HG02588 (cell line): ENCODE results near the gene MYO1D.
"Not testable (repeated sequence)": the region's sequence is repeated elsewhere in the genome, so short reads cannot be mapped to it uniquely, and the experiment has no call there.

Source experiments
- ATAC-seq: cut with Tn5 transposase; IDR thresholded peaks from one replicate; pipeline ENCODE4 v1.9.1; 2021; ENCODE audit warnings: mild to moderate bottlenecking, moderate library complexity; ENCODE audit not compliant: unreplicated experiment

MYO1D gene

DNA sequence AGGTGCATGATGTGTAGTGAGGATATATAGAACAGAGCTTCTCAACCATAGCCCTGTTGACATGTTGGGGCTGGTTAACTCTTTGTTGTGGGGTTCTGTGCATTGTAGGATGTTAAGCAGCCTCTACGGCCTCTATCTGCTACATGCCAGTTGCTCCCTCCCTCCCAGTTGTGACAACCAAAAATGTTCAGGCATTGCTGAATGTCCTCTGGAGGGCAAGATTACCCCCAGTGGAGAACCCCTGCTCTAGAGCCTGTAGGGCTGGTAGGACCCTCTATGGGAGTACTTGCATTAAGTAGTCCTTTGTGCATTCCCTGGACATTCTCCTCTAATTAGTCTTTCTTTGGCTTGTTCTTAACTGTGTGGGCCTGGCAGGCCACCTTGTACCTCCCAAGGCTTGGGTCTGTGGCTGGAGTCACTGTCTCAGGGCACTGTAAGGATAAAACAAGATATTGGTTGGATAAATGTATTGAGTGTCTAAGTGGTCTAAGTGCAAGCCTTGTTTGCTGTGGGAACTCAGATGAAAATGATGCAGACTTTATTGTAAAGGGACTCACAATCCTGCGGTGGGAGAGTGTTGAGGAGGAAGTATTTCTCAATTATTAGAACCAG, 19.8 kb upstream of the MYO1D start:
- no peak for ATAC-seq

DNA sequence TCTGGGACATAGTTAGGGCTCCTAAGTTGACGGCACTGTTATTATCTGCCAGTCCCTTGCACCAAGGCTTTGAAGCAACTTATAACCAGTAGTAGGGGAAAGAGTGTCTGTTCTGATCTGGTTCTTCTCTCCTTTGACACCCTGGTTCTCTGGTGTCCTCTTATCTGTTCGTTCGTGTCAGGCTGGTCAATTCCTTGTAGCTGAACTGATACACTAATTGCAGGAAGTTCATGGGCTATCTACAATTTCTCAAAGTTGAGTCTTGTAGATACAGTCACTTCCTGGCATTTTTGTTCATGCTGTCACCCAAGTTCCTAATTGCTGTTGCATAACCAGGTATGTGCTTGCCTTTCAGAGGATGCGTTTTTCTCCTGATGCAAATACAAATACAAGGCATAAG, 17.3 kb upstream of the MYO1D start:
- no peak for ATAC-seq

DNA sequence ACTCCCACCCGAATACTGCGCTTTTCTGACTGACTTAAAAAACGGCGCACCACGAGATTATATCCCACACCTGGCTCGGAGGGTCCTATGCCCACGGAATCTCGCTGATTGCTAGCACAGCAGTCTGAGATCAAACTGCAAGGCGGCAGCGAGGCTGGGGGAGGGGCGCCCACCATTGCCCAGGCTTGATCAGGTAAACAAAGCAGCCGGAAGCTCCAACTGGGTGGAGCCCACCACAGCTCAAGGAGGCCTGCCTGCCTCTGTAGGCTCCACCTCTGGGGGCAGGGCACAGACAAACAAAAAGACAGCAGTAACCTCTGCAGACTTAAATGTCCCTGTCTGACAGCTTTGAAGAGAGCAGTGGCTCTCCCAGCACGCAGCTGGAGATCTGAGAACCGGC, 10.5 kb upstream of the MYO1D start:
- not testable (repeated sequence) for ATAC-seq

DNA sequence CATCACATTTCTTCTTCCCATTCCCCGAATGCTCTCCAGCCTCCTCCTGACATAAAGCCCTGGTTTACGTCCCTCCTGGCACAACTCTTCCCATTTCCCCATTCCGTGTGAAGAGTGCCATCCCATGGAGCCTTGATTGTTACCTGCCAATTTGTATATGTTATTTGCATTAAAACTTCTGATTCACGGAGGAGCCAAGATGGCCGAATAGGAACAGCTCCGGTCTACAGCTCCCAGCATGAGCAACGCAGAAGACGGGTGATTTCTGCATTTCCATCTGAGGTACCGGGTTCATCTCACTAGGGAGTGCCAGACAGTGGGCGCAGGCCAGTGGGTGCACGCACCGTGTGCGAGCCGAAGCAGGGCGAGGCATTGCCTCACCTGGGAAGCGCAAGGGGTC, 10.0 kb upstream of the MYO1D start:
- ATAC-seq: not testable (repeated sequence)

DNA sequence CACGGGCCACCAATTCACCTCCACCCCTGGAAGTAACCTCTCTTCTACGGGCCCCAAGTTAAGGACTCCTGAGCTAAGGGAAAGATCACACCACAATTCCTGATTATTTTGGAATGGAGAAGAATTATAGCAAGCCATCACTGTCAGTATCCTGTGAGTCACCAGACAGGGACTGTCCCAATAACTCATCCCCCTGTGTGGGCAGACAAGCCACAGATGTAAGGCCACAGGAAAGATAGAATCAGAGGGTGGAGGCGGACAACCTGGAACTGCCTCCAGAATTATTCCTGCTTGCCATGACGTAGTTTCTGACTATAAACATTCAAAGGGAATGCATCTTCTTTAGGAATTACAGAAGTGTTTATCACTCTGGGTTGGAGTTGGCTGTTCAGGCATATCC, 5.8 kb upstream of the MYO1D start:
- ATAC-seq: no peak

DNA sequence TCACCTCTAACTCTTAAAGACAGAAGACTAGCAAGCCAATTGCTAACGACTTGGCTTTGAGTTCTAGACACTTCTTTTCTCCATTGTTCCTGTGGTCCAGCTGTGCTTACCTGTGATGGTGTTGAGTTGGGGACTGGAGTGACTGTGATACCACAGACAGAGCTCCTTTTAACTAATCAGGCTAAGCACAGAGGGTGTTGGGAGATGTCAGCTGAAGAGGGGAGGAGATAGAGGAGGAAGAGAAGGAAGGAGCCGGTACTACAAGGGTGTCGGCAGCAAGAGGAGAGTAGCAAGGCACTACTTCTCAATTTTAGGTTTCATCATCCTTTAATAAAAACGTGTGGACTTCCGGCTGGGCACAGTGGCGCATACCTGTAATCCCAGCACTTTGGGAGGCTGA, 5.1 kb upstream of the MYO1D start:
- no peak for ATAC-seq

DNA sequence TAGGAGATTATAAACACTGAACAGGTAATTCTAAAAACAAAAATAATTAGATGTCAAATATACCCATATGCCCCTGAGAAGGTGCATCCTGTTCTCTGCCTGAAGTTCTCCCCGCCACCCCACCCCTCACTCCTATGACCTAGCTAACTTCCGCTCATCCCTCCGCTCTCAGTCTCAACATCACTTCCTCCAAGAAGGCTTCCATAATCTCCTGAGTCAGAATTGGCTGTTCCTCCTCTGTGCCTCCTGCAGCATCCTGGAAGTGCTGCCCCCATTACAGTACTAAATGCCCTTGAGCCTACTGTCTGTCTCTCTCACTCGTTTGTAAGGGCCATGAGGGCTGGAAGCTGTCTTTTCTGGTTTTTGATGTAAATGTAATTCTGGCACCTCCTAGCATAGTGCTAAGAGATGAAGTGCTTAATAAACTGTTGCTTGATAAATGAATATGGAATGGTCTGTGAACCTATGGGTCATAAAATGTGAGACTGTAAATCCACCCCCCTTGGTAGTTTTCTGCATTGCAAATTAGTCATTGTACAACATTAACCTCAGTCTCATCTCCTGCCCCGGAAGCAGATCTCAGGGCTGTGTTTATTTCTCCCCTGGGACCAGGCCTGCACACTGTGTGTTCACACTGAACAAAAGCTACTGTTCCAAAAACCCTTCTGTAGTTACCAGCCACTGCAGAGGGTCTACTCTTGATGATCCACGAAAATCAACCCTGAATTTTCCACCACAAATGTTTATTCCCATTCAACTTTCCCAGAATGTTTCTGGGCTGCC, 3.9 kb upstream of the MYO1D start:
- no peak for ATAC-seq

DNA sequence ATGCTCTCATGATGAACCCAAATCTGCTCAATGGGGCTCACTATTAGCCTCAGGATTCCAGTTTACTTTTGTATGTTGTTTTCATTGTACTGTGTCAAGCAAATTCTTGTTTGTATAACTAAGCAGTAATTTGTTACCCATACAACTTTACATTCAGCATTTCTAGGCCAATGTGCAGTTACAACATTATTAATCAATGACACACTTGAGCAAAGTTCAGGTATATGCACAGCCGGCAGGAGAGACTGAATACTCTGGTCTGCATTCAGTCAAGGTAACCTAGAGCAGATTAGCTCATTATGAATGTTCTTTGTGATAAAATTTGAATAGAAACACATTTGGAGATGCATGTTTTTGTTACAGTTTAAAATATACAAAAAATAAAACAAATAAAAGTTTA, 2.2 kb upstream of the MYO1D start:
- ATAC-seq: no peak

DNA sequence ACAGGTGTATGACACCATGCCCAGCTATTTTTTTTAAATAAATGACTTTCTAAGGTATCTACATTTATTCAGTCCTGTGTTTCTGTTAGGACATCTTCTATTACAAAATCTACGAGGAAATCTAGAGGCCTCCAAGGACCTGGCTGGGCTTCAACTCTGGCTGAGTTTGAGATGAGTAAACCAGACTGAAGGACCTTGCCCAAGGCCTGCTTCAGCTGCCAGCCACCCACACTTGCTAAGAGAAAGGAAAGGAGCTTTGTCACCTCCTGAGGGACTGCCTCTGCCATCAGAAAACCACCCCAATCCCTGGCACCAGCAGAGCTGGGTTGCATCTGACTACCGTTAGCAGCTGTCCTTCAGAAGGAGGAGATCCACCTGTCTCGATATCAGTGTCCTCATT, 1.3 kb upstream of the MYO1D start:
- ATAC-seq: no peak

DNA sequence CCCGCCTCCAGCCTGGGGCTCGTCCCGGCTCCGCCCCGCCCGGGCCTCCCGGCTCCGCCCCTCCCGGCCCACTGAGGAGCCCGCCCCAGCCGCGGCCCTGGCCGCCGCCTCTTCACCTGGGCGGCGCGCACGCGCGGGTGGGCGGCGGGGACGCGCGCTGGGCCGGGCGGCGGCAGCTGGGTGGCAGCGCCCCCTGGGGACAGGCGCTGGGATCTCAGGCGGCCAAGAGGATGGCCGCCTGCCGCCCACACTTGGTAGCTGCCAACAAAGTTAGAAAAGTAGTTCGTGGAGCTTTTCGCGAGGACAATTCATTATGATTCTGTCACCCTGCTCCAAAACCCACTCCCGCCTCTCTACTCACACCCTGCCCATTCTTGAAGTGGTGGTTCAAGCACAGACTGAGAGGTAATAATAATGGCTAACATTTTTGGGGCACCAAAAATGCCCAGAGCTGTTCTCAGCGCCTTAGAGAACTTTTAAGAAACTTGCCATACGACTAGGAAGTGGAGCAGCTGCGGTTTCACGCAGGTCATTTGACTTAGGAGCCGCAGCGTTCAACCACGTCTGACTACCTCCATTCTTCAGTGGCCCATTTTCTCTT, 340 bp upstream of the MYO1D start:
- peak; percentile 83 for ATAC-seq

DNA sequence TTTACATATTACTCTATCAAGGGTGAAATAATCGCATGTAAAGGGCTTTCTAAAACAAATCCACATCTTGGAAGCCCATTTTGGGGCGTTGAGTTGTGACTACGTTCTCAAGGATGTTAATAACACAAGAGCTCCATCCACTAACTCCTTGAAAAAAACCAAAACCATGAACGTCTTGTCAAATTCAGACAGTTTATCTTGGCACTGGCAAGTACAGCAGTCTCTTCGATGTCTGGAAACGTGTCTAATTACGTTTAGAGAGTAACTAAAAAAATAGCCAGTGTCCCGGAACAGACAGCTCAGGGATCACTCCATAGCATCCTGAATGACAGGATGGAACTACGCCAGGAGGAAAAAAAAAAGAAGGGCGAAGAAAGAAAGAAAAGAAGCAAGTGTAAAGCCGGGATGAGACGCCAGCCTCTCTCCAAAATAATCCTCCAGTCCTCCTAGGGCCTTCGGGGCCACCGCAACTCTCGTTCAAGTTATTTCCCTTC, 954 bp downstream of the MYO1D start:
- ATAC-seq: no peak

DNA sequence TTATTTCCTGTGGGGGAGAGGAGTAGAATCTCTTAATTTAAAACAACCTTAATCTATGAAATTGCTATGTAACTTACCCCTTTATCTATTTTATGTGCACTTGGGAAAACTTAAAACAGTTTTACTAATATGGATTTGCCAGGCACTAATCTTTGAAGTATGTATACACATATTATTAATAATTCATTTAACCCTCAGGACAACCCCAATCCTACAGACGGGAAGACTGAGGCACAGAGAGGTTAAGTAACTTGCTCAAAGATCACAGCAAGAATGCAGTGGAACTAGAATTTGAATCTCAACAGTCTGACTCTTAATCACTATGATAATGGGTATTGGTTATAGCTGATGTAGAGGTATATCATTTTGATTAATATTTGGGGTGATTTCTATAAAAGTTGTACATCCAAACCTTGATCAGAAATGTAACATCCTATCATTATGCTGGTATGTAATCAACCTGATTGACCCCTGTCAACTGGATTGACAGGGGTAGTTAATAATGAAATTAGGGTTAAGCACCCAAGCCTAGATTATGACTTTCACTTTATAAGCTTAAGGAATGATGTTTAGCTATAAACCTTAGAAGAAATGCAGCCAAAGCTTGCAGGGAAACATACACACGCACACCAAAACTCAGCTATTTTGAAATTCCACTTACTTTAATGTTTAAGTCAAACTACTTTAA, 1.6 kb downstream of the MYO1D start:
- no peak for ATAC-seq

DNA sequence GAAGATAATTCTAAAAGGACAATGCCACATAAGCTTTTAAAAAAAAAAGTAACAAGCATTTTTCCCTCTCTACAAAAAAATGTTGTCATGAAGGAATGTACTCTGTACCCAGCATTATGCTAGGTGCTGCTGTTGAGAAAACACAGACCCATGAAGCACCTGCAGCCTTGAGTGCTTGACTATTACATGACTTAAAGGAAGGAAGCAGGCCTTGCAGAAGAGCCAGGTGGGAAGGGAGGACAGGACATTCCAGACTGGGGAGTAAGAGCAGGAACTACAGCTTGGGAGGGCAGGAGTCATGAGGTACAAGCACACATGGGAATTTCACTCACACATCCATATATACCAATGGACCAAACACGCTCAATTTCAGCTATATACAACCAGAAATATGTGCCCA, 3.8 kb downstream of the MYO1D start:
- ATAC-seq: no peak

DNA sequence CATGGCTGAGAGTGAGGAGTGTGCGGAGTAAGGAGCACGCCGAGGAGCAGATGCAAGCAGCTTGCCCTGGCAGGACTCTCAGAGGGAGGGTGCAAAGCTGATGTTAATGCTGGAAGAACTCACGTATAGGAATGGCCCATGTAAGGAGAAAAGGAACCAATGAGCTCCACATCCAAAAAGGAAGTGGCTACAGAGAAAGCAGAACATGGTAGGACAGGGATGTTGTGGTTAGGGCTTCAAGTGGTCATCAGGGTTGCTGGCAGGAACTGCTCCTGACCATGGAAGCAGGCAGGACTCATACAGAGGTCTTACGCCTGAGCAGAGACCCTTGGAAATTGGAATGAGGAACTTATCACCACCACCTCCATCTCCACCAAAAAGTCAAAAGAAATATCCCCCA, 5.2 kb downstream of the MYO1D start:
- ATAC-seq: no peak

DNA sequence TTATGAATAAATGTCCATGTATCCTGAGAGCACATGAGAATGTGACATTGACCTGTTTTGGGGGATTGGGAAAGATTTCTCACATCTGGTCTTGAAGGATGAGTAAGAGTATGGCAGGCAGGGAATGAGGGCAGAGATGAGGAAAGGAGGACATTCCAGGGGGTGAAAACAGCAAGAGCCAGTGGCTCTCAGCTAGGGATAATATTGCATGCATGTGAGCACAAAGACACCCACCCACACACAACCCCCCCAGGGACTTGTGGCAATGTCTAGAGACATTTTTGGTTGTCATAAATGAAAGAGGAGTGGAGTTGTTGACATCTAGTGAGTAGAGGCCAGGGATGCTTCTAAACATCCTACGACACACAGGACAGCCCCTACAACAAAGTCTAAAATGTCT, 6.0 kb downstream of the MYO1D start:
- no peak for ATAC-seq

DNA sequence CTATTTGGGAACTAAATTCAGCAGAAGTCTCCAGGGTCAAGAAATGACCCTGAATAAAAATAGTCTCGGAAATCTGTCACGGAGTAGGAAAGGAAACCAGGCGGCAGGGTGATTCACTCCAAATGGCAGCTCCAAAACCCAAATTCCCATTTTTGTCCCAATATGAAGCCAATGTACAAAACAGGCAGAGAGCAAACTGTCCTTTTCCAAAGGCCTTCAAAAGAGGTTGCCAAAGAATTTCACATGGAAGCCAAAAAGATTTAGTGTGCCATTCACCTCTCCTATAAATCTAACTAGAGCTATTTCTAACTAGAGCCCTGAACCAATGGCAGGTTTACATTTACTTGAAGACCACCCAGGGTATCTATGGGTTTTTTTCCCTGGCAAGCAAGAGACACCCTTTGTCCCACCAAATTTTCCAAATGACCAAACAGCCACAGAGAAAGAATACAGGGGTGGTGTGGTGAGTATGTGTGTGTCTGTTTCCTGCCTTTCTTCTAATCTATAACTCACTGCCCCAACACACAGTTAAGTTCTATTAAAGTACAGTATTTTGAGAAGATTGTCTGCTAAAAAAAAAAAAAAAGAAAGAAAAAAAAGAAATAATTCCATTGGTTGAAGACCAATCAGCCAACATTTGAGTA, 6.8 kb downstream of the MYO1D start:
- no peak for ATAC-seq

DNA sequence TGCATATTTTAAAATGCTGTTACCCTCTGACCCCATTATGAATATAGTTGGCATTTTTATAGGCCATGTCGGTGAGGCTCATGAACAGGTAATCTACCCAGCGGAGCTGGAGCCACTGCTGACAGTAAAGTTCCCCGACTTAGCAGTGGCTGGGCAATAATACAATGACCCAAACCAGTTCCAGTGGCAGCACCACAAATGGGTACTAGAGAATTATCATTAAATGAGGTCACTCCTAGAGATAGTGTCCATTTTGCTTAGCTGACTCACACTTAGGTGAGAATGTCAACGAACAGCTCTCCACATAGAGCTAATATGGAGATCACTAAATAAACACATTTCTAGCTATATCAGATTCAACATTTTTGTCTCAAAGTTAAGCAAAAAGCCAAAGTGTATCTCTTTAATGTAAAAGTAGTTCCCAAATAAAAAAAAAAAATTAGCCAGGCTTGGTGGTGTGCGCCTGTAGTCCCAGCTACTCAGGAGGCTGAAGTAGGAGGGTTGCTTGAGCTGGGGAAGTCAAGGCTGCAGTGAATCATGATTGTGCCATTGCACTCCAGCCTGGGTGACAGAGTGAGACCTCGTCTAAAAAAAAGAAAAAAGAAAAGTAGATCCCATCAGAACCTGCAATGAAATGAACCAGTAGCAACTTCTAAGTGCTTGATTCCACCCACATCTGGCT, 7.4 kb downstream of the MYO1D start:
- no peak for ATAC-seq

DNA sequence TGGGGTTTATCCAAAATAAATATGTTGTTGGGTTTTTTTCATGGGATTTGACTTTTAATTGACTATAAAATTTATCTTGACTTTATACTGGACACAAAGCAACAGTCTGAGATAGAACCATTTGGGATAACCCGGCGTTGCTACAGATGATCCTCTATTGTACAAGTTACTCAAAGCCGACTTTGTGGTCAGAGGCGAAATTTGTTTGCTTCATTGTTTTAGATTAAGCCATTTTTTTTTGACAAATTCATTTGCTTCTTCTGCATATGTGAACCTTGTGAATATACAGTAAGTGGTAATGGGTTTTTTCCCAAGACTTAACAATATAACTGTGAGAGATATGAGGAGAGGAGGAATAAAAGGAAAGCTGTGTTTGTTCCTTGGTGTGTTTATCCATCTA, 11.8 kb downstream of the MYO1D start:
- no peak for ATAC-seq

DNA sequence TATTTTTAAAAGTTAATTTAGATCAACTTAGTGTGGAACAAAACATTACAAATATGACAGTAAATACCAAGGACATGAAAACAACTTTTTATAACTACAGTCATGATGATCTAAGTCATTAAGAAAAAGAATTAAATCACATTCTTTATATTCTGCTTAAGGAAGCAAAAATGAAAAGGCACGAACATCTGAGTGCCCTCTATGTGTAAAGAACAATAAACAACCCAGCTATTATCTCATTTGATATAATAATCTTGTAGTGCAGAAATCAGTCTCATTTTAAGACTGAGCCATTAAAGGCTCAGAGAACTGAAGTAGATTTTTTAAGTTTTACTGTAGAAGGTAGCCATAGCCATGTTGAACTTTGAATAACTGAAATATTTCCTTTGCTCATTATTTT, 13.4 kb downstream of the MYO1D start:
- ATAC-seq: no peak

DNA sequence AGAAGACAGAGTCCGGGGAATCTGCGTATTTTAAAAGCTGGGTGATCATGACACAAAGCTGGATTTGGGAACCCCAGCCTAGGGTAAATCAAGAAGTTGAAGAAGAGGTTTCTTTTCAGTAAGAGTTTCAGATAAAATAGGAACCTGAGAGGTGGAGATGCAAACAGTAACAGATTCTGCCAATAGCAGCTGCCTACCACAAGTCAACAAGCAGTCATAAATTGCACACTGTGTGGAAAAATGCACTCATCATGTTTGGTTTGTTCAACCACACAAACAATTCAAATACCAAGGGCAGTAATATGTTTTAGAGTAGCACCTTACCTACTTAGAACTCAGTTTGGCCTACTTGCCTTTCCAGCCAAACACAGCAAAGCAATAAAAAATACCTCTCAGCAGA, 14.0 kb downstream of the MYO1D start:
- ATAC-seq: no peak

DNA sequence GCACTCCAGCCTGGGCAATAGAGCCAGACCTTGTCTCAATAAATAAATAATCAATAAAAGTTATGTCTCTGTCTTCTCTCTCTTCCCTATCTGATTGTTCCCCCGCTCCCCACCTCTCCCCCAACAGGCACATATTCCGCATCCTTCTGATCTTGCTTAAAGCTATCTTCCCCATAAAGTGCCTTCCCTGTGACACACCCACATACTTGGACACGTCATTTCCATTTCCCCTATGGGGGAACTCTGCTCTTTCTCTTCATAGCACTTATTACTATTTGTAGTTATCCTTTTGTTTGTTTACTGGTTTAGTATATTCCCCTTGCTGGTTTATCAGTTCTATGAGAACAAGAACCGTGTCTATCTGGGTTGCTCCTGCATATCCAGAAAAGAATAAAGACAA, 14.9 kb downstream of the MYO1D start:
- ATAC-seq: no peak
